ENCODE results near the gene ARPC3.

The ARPC3 gene

DNA sequence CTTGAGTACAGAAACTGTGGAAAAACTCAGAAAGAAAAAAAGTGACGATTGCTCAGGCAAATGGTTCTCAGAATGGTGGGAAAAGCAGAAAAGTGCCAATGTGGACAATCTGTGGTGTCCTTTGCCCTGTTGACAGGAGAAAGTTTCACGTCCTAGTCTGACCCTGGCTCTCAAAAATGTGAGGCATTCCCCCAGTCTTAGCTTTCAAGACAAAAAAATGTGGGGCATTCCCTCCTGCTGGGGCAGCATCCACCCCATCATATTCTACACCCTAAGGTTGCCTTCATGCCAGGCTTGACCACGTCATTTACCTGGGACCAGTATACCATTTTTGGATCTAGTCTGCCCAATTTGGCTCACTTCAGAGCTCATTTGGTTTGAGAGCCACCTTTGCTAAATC is 25.9 kb downstream of the ARPC3 start:
- TF ChIP-seq, protein P1, sequence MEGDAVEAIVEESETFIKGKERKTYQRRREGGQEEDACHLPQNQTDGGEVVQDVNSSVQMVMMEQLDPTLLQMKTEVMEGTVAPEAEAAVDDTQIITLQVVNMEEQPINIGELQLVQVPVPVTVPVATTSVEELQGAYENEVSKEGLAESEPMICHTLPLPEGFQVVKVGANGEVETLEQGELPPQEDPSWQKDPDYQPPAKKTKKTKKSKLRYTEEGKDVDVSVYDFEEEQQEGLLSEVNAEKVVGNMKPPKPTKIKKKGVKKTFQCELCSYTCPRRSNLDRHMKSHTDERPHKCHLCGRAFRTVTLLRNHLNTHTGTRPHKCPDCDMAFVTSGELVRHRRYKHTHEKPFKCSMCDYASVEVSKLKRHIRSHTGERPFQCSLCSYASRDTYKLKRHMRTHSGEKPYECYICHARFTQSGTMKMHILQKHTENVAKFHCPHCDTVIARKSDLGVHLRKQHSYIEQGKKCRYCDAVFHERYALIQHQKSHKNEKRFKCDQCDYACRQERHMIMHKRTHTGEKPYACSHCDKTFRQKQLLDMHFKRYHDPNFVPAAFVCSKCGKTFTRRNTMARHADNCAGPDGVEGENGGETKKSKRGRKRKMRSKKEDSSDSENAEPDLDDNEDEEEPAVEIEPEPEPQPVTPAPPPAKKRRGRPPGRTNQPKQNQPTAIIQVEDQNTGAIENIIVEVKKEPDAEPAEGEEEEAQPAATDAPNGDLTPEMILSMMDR (IDR thresholded peaks at IDR 0.05): no peak

- TF ChIP-seq, protein P1 (IDR thresholded peaks at IDR 0.05): no peak
These were observed 28.4 kb downstream of the ARPC3 start for GRCh38 chr12:110421701-110422100.

DNA sequence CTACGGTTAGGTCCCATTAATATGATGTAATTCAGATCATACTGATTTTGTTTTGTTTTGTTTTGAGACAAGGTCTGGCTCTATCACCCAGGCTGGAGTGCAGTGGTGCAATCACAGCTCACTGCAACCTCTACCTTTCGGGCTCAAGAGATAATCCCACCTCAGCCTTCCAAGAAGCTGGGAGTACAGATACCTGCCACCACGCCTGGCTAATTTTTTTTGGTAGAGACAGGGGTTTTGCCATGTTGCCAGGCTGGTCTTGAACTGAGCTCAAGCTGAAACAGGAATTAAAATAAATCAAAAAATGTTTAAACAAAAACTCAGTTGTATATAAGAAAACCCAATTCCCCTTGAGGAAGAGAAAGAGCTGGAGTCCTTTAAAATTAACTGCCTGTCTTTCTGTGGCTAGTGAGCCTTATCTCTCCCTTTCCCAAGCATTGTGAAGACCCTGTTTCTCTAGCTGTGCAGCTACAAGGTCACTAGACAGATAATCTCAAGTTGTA is 28.9 kb downstream of the ARPC3 start:
- TF ChIP-seq, protein P1 (IDR thresholded peaks at IDR 0.05): no peak

- TF ChIP-seq, protein P1 (IDR thresholded peaks at IDR 0.05): no peak
These were observed 46.0 kb downstream of the ARPC3 start for GRCh38 chr12:110403976-110404682.

GRCh38 chr12:110403146-110403975 is 46.8 kb downstream of the ARPC3 start, which contains the start of gene ANAPC7:
Gene ANAPC7 (minus strand): TSS chr12:110403708. CDS start chr12:110403627, 81 bp downstream.
- TF ChIP-seq, protein P1 (IDR thresholded peaks at IDR 0.05): no peak

Data from LNCAP (cell line).